Measurements from ENCODE around the gene DEGS2.

DEGS2 gene

GRCh38 chr14:100148837-100149731 is 10.4 kb downstream of the DEGS2 start:
- in situ Hi-C loops (cut with MboI; ENCODE audit: low sequenced_read_pairs): no loop called here

DNA sequence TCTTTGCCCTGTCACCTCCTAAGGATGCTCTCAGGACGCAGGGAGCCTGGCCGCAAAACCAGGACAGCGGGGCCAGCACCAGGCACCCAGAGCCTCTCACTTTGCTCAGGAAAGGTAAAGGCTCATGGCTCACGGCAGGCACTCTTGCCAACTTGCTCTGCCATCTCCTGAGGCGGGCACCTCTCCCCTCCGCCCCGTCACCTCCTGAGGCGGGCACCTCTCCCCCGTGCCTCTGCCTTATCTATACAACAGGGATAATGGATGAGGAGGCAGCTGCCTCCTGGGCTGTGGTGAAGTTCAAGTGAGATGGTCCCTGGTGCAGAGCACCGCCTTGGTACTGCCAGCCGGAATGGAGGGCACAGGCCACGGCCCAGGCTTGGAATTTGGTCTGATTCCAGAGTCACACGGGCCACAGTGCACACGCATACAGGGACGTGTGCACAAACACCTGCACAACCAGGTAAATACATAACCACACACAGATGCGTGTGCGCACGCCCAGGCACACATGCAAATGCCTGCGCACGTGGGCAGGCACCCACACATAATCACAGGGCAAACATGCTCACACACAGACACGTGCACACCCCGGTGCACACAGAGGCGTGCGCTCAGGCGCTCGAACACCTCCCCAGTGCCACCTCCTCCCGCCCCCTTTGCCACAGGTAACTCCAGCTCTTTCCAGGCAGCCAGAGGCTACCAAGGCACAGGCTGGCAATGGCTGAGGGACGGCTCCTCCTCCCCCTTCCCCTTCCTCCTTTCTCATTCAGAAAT is 11.6 kb downstream of the DEGS2 start:
- in situ Hi-C loops (cut with MboI; ENCODE audit: low sequenced_read_pairs): no loop called here

GRCh38 chr14:100147181-100147631 is 12.2 kb downstream of the DEGS2 start:
- in situ Hi-C loops (cut with MboI; ENCODE audit: low sequenced_read_pairs): no loop called here

GRCh38 chr14:100146531-100147091 is 12.8 kb downstream of the DEGS2 start:
- in situ Hi-C loops (cut with MboI; ENCODE audit: low sequenced_read_pairs): no loop called here

- in situ Hi-C loops (cut with MboI; ENCODE audit: low sequenced_read_pairs): no loop called here
Measured at GRCh38 chr14:100145682-100146464, 13.6 kb downstream of the DEGS2 start.

DNA sequence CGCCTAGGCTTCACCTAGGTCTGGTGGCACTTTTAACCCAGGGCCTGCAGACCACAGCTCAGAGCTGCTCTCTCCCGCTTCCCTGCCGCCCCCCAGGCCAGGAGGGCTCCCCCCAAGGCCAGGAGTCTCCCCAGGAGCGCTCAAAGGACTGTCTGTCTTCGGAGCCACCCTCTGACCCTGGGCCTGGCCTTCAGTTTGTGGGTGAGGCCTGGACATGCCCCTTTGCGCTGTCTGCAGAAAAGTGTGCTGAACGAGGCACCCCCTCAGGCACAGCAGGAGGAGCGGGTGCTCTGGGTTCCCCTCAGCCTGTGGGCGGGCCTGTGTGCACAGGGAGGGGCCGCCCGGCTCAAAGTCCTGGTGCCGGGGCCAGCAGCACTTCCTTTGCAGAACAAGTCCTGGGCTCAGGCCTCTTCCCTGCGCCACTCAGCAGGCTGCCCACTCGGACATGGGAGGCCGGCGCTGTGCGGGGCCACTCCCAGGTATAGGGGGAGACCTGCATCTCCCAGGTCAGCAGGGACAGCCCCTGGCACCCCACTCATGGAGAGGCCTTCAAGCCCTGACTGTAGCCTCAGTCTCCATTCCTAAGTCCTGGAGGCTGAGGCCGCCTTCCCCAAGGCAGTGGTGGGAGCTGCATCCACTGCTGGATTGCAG is 14.3 kb downstream of the DEGS2 start:
- in situ Hi-C loops (cut with MboI; ENCODE audit: low sequenced_read_pairs): no loop called here

GRCh38 chr14:100144645-100144995 is 14.8 kb downstream of the DEGS2 start:
- in situ Hi-C loops (cut with MboI; ENCODE audit: low sequenced_read_pairs): no loop called here

- in situ Hi-C loops (cut with MboI; ENCODE audit: low sequenced_read_pairs): no loop called here
Measured at GRCh38 chr14:100143934-100144333, 15.5 kb downstream of the DEGS2 start.

DNA sequence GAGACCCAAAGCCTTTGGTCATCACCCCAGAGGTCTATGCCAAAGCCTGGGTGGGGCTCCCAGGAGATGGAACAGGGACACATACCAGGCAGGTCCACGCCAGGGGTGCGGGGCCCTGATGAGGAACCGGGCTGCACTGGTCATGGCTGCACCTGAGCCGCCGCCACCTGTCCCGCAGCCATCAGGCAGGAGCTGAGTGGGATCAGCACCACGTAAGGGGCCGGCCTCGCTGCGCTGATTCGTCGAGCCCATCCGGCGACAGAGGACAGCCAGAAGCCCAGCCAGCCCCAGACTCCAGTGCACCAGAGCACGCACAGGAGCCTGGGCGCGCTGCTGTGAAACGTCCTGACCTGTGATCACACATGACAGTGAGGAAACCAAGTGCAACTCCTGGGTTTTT is 15.9 kb downstream of the DEGS2 start:
- in situ Hi-C loops (cut with MboI; ENCODE audit: low sequenced_read_pairs): no loop called here

DNA sequence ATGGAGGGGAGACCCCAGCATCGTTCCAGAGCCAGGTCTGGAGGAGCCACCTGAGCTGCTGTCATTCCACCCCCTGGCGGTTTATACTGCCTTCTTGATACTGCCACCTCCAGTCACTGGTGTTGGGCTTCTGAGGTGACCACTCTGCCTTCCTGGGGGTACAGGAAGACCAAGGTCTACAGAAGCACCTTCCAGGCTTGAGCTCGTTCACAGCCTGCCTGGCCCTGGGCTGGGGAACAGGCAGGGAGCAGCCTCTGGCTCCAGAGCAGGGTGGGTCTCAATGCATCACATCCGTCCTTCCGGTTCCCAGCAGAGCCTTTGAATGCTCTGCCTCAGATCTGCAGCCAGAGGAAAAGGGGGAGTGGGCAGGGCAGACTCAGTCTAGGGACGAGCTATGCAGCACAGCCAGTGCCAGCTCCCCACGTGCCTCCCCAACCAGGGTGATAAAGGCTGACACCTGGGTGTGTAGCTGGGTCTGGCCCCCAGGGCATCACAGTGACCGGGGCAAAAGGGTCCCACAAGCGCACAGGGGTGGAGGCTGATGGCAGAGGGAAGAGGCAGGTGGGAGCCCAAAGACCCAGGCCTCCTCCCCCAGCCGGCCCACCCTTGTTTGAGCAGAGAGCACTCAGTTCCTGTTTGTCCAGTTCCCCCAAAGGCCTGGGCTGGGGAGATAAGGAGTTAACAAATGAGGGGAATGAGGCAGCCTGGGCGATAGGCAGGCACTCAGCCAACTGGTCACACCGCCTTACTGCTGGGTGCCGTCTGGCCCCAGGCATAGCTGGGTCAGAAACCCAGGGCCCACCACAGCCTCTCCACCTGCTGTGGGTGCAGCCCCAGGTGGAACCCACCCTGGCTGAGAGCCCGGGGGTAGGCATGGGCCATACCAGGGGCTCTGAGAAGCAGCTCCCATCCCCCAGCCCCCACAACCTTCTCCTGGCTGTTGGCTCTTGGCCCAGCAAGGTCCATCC is 17.1 kb downstream of the DEGS2 start:
- in situ Hi-C loops (cut with MboI; ENCODE audit: low sequenced_read_pairs): no loop called here

DNA sequence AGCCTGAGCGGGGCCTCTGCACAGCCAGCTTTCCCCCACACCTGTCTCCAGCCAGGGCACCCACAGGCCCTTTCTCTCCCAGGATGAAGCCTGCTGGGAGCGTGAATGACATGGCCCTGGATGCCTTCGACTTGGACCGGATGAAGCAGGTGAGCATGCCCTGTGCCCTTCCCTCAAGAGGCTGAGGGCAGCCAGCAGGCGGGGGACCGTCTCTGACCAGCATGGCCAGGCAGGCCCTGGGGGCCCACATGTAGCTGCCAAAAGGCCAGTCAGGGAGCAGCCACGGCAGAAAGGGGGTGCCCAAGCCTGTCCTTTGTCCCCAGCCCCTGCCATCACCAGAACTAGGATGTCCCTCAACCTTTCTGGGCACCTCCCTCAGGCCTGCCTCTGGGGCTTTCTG is 18.3 kb downstream of the DEGS2 start:
- in situ Hi-C loops (cut with MboI; ENCODE audit: low sequenced_read_pairs): no loop called here

GRCh38 chr14:100140452-100141078 is 18.9 kb downstream of the DEGS2 start:
- in situ Hi-C loops (cut with MboI; ENCODE audit: low sequenced_read_pairs): no loop called here

- in situ Hi-C loops (cut with MboI; ENCODE audit: low sequenced_read_pairs): no loop called here
Measured at GRCh38 chr14:100138955-100139354, 20.5 kb downstream of the DEGS2 start.

DNA sequence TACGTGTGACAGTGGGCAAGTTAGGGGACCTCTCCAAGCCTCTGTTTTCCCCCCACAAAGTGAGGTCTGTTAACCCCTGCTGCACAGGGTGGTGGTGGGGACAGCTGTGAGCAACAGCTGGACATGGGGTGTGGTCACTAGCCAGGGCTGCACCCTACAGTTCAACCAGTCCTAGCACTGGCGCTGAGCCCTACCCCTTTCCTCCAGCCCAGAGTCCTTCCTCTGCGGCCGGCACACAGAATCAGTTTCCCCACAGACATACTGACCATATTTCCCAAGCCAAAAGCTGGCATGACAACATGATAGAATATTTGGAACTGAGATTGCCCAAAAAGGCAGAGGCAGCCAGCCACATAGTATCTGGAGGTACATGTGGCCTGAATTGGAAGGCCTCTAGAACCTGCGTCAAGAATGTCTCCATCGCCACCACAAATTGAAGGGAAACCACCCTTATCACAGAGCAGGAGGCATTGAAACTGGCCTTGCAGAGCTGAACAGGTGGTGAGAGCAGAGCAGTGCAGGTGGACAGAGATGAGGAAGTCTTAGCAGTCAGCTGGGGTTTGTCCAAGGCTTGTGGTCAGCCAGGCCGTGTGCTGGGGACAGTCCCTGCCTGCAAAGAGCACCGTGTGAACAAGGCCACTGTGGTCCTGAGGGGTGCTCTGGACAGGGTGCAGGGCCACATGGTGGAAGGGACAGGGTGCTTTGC is 21.2 kb downstream of the DEGS2 start:
- in situ Hi-C loops (cut with MboI; ENCODE audit: low sequenced_read_pairs): no loop called here

GRCh38 chr14:100137173-100137572 is 22.3 kb downstream of the DEGS2 start:
- in situ Hi-C loops (cut with MboI; ENCODE audit: low sequenced_read_pairs): no loop called here

GRCh38 chr14:100135784-100136183 is 23.7 kb downstream of the DEGS2 start:
- in situ Hi-C loops (cut with MboI; ENCODE audit: low sequenced_read_pairs): no loop called here

- in situ Hi-C loops (cut with MboI; ENCODE audit: low sequenced_read_pairs): no loop called here
Measured at GRCh38 chr14:100135073-100135472, 24.4 kb downstream of the DEGS2 start.

DNA sequence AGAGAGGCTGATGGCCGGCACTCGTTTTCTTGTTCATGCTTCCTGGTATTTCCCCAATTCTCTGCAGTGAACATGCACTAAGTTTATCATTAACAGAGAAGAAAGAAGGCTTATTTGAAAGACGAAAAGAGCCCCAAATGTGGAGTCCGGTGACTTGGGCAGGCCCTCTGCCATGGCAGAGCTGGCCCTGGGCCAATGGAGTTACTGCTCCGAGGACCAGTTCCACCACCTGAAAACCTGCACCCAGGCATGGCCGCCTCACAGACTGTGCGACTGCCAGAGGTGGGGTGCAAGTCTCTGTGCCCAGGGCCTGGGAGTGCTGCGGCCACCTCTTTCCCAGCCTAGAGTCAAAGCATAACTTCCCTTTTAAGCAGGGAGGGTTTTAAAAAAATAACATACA is 24.9 kb downstream of the DEGS2 start:
- in situ Hi-C loops (cut with MboI; ENCODE audit: low sequenced_read_pairs): no loop called here
